ENCODE results near the gene AUH.

AUH gene

DNA sequence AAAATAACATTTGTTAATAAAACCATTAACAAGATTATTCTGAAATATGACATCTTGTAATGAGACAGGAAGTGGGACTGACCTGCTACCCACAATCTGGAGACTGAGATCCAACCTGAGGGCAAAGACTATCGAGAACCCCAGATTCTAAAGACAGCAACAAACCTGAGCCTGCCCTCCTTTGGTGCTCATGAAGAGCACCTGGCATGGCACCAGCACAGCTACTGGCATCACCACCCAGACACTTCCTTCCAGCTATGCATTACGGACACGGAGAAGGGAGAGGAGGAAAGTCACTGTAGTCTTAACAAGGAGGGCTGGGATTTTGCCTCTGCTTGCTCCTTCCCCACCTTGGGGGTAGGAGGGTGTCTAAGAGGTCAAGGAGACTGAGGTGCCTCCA lies 105.5 kb downstream of the AUH start:
- ChIA-PET POLR2A (no interaction called here), CTCF (no interaction called here)
- TF ChIP-seq FOXK2 (IDR thresholded peaks at IDR 0.05) (no peak), SP1 (IDR thresholded peaks at IDR 0.05) (no peak), L3MBTL2 (conservative IDR thresholded peaks at IDR 0.05) (no peak), NFRKB (IDR thresholded peaks at IDR 0.05) (no peak), CTBP1 (IDR thresholded peaks at IDR 0.05; ENCODE audit: borderline replicate concordance) (no peak), ZNF384 (IDR thresholded peaks at IDR 0.05) (no peak), ARNT (IDR thresholded peaks at IDR 0.05) (no peak), ELF4 (IDR thresholded peaks at IDR 0.05) (no peak), FOXM1 (IDR thresholded peaks at IDR 0.05; ENCODE audit: borderline replicate concordance) (no peak), FOXA1 (IDR thresholded peaks at IDR 0.05) (no peak)
- TF ChIP-seq, protein P1, sequence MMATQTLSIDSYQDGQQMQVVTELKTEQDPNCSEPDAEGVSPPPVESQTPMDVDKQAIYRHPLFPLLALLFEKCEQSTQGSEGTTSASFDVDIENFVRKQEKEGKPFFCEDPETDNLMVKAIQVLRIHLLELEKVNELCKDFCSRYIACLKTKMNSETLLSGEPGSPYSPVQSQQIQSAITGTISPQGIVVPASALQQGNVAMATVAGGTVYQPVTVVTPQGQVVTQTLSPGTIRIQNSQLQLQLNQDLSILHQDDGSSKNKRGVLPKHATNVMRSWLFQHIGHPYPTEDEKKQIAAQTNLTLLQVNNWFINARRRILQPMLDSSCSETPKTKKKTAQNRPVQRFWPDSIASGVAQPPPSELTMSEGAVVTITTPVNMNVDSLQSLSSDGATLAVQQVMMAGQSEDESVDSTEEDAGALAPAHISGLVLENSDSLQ (IDR thresholded peaks at IDR 0.05), result no peak
- DNase-seq (ENCODE audit: extremely low spot score), result no peak

DNA sequence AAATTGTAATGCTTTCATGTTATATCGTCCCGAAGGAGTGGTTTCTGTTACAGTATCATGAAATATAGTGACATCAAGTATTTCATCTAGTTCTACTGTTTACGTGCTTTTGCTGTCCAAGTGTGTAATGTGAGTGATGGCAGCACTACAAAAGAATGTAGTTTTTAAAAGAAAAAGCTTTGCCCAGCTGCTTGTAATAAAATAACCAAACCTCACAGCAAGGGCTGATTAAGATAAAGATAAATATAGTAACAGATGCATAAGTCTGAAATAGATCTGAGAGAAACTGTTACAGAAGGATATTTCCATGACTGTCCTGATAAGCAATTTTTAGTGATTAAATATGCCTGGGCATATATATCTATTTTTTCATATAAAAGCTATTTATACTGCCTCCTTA lies 106.4 kb downstream of the AUH start:
- no peak for DNase-seq (ENCODE audit: extremely low spot score)
- POLR2A ChIA-PET, result no interaction called here

GRCh38 chr9:91253488-91253887 lies 108.2 kb downstream of the AUH start:
- CTCF ChIA-PET, result interaction anchor here (0.7 kb wide), 1 partner anchor 295 kb away, joined by 4 read pairs; no protein-coding TSS in a partner anchor
- POLR2A ChIA-PET, result no interaction called here
- no peak for TF ChIP-seq SP1 (IDR thresholded peaks at IDR 0.05)
- TF ChIP-seq L3MBTL2 (conservative IDR thresholded peaks at IDR 0.05), result no peak
- TF ChIP-seq FOXA1 (IDR thresholded peaks at IDR 0.05), result no peak
- TF ChIP-seq FOXM1 (IDR thresholded peaks at IDR 0.05; ENCODE audit: borderline replicate concordance), result no peak
- no peak for TF ChIP-seq NFRKB (IDR thresholded peaks at IDR 0.05)
- TF ChIP-seq LEF1 (IDR thresholded peaks at IDR 0.05; ENCODE audit: borderline replicate concordance), result no peak
- TF ChIP-seq ARNT (IDR thresholded peaks at IDR 0.05), result no peak
- TF ChIP-seq HDGF (IDR thresholded peaks at IDR 0.05; ENCODE audit: borderline replicate concordance), result no peak
- TF ChIP-seq, protein P1 (IDR thresholded peaks at IDR 0.05), result no peak
- DNase-seq (ENCODE audit: extremely low spot score), result no peak

More for the DNA sequence above, 106.4 kb downstream of the AUH start:
- CTCF ChIA-PET, result no interaction called here
- no peak for TF ChIP-seq SUZ12 (IDR thresholded peaks at IDR 0.05)

- no peak for DNase-seq (ENCODE audit: extremely low spot score)
- POLR2A ChIA-PET, result no interaction called here
- CTCF ChIA-PET, result no interaction called here
- TF ChIP-seq ELF4 (IDR thresholded peaks at IDR 0.05) (no peak), NFRKB (IDR thresholded peaks at IDR 0.05) (no peak), ZNF384 (IDR thresholded peaks at IDR 0.05) (no peak), FOXA1 (IDR thresholded peaks at IDR 0.05) (no peak), SP1 (IDR thresholded peaks at IDR 0.05) (no peak), LEF1 (IDR thresholded peaks at IDR 0.05; ENCODE audit: borderline replicate concordance) (no peak), L3MBTL2 (conservative IDR thresholded peaks at IDR 0.05) (no peak), TARDBP (IDR thresholded peaks at IDR 0.05) (no peak), ARNT (IDR thresholded peaks at IDR 0.05) (no peak), BHLHE40 (IDR thresholded peaks at IDR 0.05; ENCODE audit: borderline replicate concordance) (no peak), FOXM1 (IDR thresholded peaks at IDR 0.05; ENCODE audit: borderline replicate concordance) (no peak), FOXK2 (IDR thresholded peaks at IDR 0.05) (no peak), CTBP1 (IDR thresholded peaks at IDR 0.05; ENCODE audit: borderline replicate concordance) (no peak), HDGF (IDR thresholded peaks at IDR 0.05; ENCODE audit: borderline replicate concordance) (no peak)
- TF ChIP-seq, protein P1 (IDR thresholded peaks at IDR 0.05), result no peak
These were observed 113.0 kb downstream of the AUH start for GRCh38 chr9:91248707-91249106.

DNA sequence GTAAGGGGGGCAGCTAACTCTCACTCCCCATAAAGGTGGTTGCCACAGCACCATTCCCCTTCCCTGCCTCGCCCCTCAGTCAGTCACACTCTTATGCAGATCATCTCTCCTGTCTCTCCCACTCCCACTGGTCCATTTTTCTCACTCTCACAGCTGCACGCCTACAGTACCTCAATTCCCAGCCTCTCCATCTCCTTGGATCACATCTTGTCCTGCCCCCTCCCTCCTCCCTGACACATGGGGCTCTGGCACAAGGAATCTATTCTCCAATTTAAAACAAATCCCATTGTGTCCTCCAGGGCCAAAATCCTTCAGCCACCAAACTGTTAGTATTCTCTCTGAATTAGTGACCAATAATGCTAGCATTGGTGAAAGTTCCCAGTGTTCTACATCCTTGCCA lies 114.4 kb downstream of the AUH start:
- no peak for TF ChIP-seq FOXM1 (IDR thresholded peaks at IDR 0.05; ENCODE audit: borderline replicate concordance)
- no peak for TF ChIP-seq BHLHE40 (IDR thresholded peaks at IDR 0.05; ENCODE audit: borderline replicate concordance)
- no peak for TF ChIP-seq CTBP1 (IDR thresholded peaks at IDR 0.05; ENCODE audit: borderline replicate concordance)
- TF ChIP-seq, protein P1 (IDR thresholded peaks at IDR 0.05), result no peak
- TF ChIP-seq ZNF384 (IDR thresholded peaks at IDR 0.05), result no peak
- no peak for TF ChIP-seq NFRKB (IDR thresholded peaks at IDR 0.05)
- no peak for TF ChIP-seq FOXA1 (IDR thresholded peaks at IDR 0.05)
- TF ChIP-seq LEF1 (IDR thresholded peaks at IDR 0.05; ENCODE audit: borderline replicate concordance), result no peak
- no peak for TF ChIP-seq L3MBTL2 (conservative IDR thresholded peaks at IDR 0.05)
- no peak for TF ChIP-seq TARDBP (IDR thresholded peaks at IDR 0.05)
- TF ChIP-seq SP1 (IDR thresholded peaks at IDR 0.05), result no peak
- no peak for TF ChIP-seq HDGF (IDR thresholded peaks at IDR 0.05; ENCODE audit: borderline replicate concordance)
- no peak for TF ChIP-seq ELF4 (IDR thresholded peaks at IDR 0.05)
- no peak for TF ChIP-seq FOXK2 (IDR thresholded peaks at IDR 0.05)
- ChIA-PET CTCF (no interaction called here), POLR2A (no interaction called here)
- DNase-seq (ENCODE audit: extremely low spot score), result no peak

- CTCF ChIA-PET, result no interaction called here
- no peak for DNase-seq (ENCODE audit: extremely low spot score)
- POLR2A ChIA-PET, result no interaction called here
- no peak for TF ChIP-seq CTBP1 (IDR thresholded peaks at IDR 0.05; ENCODE audit: borderline replicate concordance)
- no peak for TF ChIP-seq BHLHE40 (IDR thresholded peaks at IDR 0.05; ENCODE audit: borderline replicate concordance)
- no peak for TF ChIP-seq TARDBP (IDR thresholded peaks at IDR 0.05)
- no peak for TF ChIP-seq FOXK2 (IDR thresholded peaks at IDR 0.05)
- TF ChIP-seq LEF1 (IDR thresholded peaks at IDR 0.05; ENCODE audit: borderline replicate concordance), result no peak
- no peak for TF ChIP-seq FOXM1 (IDR thresholded peaks at IDR 0.05; ENCODE audit: borderline replicate concordance)
- TF ChIP-seq ELF4 (IDR thresholded peaks at IDR 0.05), result no peak
- TF ChIP-seq HDGF (IDR thresholded peaks at IDR 0.05; ENCODE audit: borderline replicate concordance), result no peak
- no peak for TF ChIP-seq SP1 (IDR thresholded peaks at IDR 0.05)
- TF ChIP-seq ZNF384 (IDR thresholded peaks at IDR 0.05), result no peak
- TF ChIP-seq ARNT (IDR thresholded peaks at IDR 0.05), result no peak
- TF ChIP-seq SUZ12 (IDR thresholded peaks at IDR 0.05), result no peak
These were observed 114.9 kb downstream of the AUH start for GRCh38 chr9:91246846-91247245.

Data from HEK293T (cell line).